HCT116 (cell line): ENCODE data around the gene NFATC1.

ENCODE experiments used
- ATF3 ChIP-seq: IDR thresholded peaks from 2 replicates; pipeline ENCODE4 v1.6.1; 2012
- CTCF ChIP-seq, 3 experiments: fragments of 200-600 bp in 1 of 3; sonication (generic) in 1 of 3; IDR thresholded peaks in 2 of 3; conservative IDR thresholded peaks in 1 of 3; 2 replicates each; pipeline ENCODE4 v1.5.1; 2012 to 2017; ENCODE audit warnings: low read depth in 2 of 3, low read length in 2 of 3, antibody characterized with exemption in 1 of 3, borderline replicate concordance in 1 of 3, control low read depth in 1 of 3, mild to moderate bottlenecking in 1 of 3, mixed read lengths in 1 of 3, mixed run types in 1 of 3, moderate library complexity in 1 of 3; ENCODE audit not compliant: insufficient read depth in 1 of 3
- ELF1 ChIP-seq: IDR thresholded peaks from 2 replicates; pipeline ENCODE4 v1.6.1; 2012; ENCODE audit warnings: low read depth, borderline replicate concordance
- FOSL1 ChIP-seq: IDR thresholded peaks from 2 replicates; pipeline ENCODE4 v1.6.1; 2012; ENCODE audit warnings: low read depth
- POLR2A ChIP-seq: IDR thresholded peaks from 2 replicates; pipeline ENCODE4 v1.7.0; 2011; ENCODE audit warnings: borderline replicate concordance; ENCODE audit not compliant: insufficient read depth, insufficient read length; ENCODE audit errors: extremely low read depth
- SRF ChIP-seq: IDR thresholded peaks from 2 replicates; pipeline ENCODE4 v1.6.1; 2012; ENCODE audit warnings: low read depth
- YY1 ChIP-seq: IDR thresholded peaks from 2 replicates; pipeline ENCODE4 v1.6.1; 2011; ENCODE audit warnings: low read length, low read depth, moderate library complexity, mild to moderate bottlenecking; ENCODE audit not compliant: insufficient replicate concordance; ENCODE audit errors: extremely low read depth
- TF ChIP-seq, protein P1 (sequence below): IDR thresholded peaks from 2 replicates; pipeline ENCODE4 v1.6.1; 2012; ENCODE audit warnings: low read depth
- TF ChIP-seq, protein P2 (sequence below): IDR thresholded peaks from 2 replicates; pipeline ENCODE4 v1.6.1; 2012

GRCh38 chr18:79487183-79487800 is 91.6 kb downstream of the NFATC1 start:
- TF ChIP-seq CTCF (IDR thresholded peaks at IDR 0.05 in 2 of 3, conservative IDR thresholded peaks at IDR 0.05 in 1 of 3; ENCODE audit: borderline replicate concordance in 1 of 3, insufficient read depth in 1 of 3, low read depth in 2 of 3, low read length in 2 of 3) (no peak), SRF (no peak), POLR2A (no peak), ELF1 (no peak), FOSL1 (no peak), YY1 (no peak), ATF3 (no peak)
- TF ChIP-seq, protein P1, sequence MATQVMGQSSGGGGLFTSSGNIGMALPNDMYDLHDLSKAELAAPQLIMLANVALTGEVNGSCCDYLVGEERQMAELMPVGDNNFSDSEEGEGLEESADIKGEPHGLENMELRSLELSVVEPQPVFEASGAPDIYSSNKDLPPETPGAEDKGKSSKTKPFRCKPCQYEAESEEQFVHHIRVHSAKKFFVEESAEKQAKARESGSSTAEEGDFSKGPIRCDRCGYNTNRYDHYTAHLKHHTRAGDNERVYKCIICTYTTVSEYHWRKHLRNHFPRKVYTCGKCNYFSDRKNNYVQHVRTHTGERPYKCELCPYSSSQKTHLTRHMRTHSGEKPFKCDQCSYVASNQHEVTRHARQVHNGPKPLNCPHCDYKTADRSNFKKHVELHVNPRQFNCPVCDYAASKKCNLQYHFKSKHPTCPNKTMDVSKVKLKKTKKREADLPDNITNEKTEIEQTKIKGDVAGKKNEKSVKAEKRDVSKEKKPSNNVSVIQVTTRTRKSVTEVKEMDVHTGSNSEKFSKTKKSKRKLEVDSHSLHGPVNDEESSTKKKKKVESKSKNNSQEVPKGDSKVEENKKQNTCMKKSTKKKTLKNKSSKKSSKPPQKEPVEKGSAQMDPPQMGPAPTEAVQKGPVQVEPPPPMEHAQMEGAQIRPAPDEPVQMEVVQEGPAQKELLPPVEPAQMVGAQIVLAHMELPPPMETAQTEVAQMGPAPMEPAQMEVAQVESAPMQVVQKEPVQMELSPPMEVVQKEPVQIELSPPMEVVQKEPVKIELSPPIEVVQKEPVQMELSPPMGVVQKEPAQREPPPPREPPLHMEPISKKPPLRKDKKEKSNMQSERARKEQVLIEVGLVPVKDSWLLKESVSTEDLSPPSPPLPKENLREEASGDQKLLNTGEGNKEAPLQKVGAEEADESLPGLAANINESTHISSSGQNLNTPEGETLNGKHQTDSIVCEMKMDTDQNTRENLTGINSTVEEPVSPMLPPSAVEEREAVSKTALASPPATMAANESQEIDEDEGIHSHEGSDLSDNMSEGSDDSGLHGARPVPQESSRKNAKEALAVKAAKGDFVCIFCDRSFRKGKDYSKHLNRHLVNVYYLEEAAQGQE = no peak
- TF ChIP-seq, protein P2, sequence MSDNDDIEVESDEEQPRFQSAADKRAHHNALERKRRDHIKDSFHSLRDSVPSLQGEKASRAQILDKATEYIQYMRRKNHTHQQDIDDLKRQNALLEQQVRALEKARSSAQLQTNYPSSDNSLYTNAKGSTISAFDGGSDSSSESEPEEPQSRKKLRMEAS = no peak
